GM13976 (cell line): ENCODE data around the gene TMEM117.

ENCODE experiments used
- DNase-seq: peaks from one replicate; pipeline ENCODE4 v3.0.0; 2012; ENCODE audit warnings: low spot score
- in situ Hi-C: fragments of 300-500 bp; cut with MboI; formaldehyde crosslinking; loops from one replicate; pipeline ENCODE4 v1.12.0; 2022; ENCODE audit warnings: low sequenced_read_pairs, mixed read lengths, inconsistent platforms; ENCODE audit not compliant: unreplicated experiment
- TF ChIP-seq, protein P1 (sequence below): IDR thresholded peaks from 2 replicates; pipeline ENCODE4 v1.5.1; 2012; ENCODE audit warnings: borderline replicate concordance, mild to moderate bottlenecking; ENCODE audit not compliant: insufficient read depth; ENCODE audit errors: extremely low read depth, missing control alignments, control extremely low read depth

TMEM117 gene

GRCh38 chr12:43935581-43935980 lies 99.7 kb downstream of the TMEM117 start:
- TF ChIP-seq, protein P1, sequence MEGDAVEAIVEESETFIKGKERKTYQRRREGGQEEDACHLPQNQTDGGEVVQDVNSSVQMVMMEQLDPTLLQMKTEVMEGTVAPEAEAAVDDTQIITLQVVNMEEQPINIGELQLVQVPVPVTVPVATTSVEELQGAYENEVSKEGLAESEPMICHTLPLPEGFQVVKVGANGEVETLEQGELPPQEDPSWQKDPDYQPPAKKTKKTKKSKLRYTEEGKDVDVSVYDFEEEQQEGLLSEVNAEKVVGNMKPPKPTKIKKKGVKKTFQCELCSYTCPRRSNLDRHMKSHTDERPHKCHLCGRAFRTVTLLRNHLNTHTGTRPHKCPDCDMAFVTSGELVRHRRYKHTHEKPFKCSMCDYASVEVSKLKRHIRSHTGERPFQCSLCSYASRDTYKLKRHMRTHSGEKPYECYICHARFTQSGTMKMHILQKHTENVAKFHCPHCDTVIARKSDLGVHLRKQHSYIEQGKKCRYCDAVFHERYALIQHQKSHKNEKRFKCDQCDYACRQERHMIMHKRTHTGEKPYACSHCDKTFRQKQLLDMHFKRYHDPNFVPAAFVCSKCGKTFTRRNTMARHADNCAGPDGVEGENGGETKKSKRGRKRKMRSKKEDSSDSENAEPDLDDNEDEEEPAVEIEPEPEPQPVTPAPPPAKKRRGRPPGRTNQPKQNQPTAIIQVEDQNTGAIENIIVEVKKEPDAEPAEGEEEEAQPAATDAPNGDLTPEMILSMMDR: no peak
- DNase-seq: no peak
- in situ Hi-C loops: no loop called here

- TF ChIP-seq, protein P1: no peak
- no peak for DNase-seq
- in situ Hi-C loops: no loop called here
These were observed 102.1 kb downstream of the TMEM117 start for GRCh38 chr12:43937947-43938346.

DNA sequence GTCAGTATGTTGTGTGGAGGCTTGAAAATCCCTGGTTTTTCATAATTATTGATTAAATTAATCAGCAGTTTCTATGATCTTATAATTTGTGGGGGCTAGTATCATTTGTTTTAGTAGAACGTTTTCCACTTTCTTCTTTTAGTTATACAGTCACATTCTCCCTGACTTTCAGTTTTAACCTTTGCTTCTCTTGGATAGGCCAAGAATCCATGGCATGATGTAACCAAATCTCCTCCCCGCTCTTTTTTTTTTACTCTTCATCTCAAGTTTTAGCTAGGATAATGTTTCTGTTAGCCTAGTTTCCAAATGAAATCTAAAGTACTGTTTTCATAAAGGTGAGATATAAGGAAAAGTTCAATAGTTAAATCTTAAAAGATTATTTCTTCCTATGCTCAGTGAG lies 106.5 kb downstream of the TMEM117 start:
- DNase-seq: no peak
- in situ Hi-C loops: no loop called here
- TF ChIP-seq, protein P1: no peak

GRCh38 chr12:43945983-43946382 lies 110.1 kb downstream of the TMEM117 start:
- in situ Hi-C loops: no loop called here
- TF ChIP-seq, protein P1: no peak

DNA sequence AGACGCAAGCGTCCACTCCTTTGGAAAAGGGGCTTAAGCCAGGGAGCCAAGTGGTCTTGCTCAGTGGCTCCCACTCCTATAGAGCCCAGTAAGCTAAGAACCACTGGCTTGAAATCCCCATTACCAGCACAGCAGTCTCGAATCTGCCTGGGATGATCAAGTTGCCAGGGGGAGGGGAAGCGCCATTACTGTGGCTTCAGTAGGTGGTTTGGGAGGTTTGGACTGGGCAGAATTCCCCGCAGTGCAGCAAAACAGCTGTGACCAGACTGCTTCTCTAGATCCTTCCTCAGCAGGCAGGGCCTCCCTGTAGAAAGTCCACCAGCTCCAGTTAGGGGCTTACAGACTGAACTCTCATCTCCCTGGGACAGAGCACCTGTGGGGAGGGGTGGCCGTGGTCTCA lies 115.4 kb downstream of the TMEM117 start:
- TF ChIP-seq, protein P1: no peak
- in situ Hi-C loops: no loop called here

More at GRCh38 chr12:43945983-43946382, 110.1 kb downstream of the TMEM117 start:
- no peak for DNase-seq

GRCh38 chr12:43957732-43958372 lies 122.0 kb downstream of the TMEM117 start:
- peak; percentile 61 for DNase-seq
- TF ChIP-seq, protein P1: peak; percentile 31
- in situ Hi-C loops: no loop called here

More for the DNA sequence above, 115.4 kb downstream of the TMEM117 start:
- DNase-seq: no peak
